ENCODE results near the gene AK9.

AK9 gene

DNA sequence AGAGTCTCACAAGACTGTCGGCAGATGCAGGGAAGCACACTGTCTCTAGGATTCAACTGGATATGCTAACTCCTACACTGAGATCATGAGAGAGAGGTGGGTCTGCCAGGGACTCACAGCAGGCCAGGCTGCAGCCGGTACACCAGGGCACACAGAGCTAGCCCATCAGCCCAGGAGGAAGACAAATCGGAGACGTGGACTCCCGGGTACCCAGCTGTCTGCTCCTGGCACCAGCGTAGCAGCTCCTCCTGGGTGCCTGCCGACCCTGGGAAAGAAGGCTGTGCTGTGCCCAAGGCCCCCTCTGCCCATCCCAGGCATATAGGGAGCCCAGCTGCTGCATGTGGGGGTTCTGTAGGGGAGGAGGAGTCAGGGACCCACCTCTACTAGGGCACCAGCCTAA lies 242.4 kb downstream of the AK9 start:
- H3K4me3 ChIP-seq: no peak overlapping the region
- in situ Hi-C loops (cut with MboI; ENCODE audit: low sequenced_read_pairs): no loop called here
- H3K27me3 ChIP-seq (ENCODE audit: low read depth): no peaks in the 10 kb centered on the region
- no peaks in the 10 kb centered on the region for H3K9me3 ChIP-seq
- no peaks in the 10 kb centered on the region for H3K4me1 ChIP-seq
- peaks cover 24% of the 10 kb centered on the region for H3K36me3 ChIP-seq (replicated peaks)
- no peak for DNase-seq (ENCODE audit: low spot score in 2 of 2)

- H3K9me3 ChIP-seq: no peaks in the 10 kb centered on the region
- H3K4me3 ChIP-seq: no peak overlapping the region
- H3K36me3 ChIP-seq (replicated peaks): peaks cover 30% of the 10 kb centered on the region
- in situ Hi-C loops (cut with MboI; ENCODE audit: low sequenced_read_pairs): no loop called here
- no peaks in the 10 kb centered on the region for H3K27me3 ChIP-seq (ENCODE audit: low read depth)
- DNase-seq (ENCODE audit: low spot score in 2 of 2): peak in 1 of 2 experiments; percentile 35
- no peaks in the 10 kb centered on the region for H3K4me1 ChIP-seq
These were observed 243.0 kb downstream of the AK9 start for GRCh38 chr6:109447878-109448555.

- no peak overlapping the region for H3K4me3 ChIP-seq
- H3K9me3 ChIP-seq: no peaks in the 10 kb centered on the region
- in situ Hi-C loops (cut with MboI; ENCODE audit: low sequenced_read_pairs): no loop called here
- no peaks in the 10 kb centered on the region for H3K27me3 ChIP-seq (ENCODE audit: low read depth)
- no peak for DNase-seq (ENCODE audit: low spot score in 2 of 2)
- H3K36me3 ChIP-seq (replicated peaks): peaks cover 37% of the 10 kb centered on the region
- H3K4me1 ChIP-seq: no peaks in the 10 kb centered on the region
These were observed 243.9 kb downstream of the AK9 start for GRCh38 chr6:109447087-109447486.

DNA sequence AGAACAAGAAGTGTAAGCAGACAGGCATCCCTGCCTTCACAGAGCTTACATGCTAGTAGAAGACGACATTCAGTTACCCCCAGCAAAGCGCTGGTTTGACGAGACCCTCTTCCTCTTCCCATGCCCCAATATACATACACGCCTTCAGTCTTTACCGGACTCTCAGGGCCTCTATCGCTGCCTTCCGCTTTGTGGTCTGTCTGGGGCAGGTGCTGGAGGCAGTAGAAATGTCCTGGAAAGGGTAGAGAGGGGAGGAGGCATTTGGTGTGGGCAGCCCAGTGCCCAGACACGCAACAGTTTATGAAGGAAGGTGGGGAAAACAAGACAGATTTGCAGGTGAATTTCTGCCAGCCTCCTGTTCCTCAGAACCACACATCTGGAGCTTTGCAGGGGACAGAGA lies 244.5 kb downstream of the AK9 start:
- Histone ChIP-seq H3K9me3 (no peaks in the 10 kb centered on the region), H3K4me3 (no peak overlapping the region), H3K36me3 (replicated peaks) (peaks cover 41% of the 10 kb centered on the region), H3K27me3 (ENCODE audit: low read depth) (no peaks in the 10 kb centered on the region), H3K4me1 (peaks cover 4% of the 10 kb centered on the region)
- DNase-seq (ENCODE audit: low spot score in 2 of 2): no peak
- in situ Hi-C loops (cut with MboI; ENCODE audit: low sequenced_read_pairs): no loop called here

- H3K36me3 ChIP-seq (replicated peaks): peaks cover 41% of the 10 kb centered on the region
- DNase-seq (ENCODE audit: low spot score in 2 of 2): no peak
These were observed 244.9 kb downstream of the AK9 start for GRCh38 chr6:109446072-109446471.

DNA sequence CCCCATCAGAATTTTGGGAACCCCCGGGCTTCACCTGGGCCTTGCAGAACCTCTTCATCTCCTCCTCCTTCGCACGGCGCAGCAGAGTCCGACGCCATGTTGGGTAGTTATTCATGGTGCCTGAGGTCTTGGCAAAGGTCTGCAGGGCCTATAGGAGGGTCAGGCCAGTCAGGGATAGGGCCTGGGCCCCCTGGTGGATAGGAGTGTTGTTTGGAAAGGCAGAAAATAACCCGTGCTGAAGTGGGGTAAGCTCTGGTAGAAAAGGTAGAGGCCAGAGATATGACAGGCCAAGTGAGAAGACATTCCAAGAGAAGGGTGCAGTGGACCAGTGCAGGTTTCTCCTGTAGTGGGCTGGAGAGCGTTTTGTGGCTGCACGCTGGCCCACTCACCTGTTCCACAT lies 245.6 kb downstream of the AK9 start:
- in situ Hi-C loops (cut with MboI; ENCODE audit: low sequenced_read_pairs): no loop called here
- Histone ChIP-seq H3K4me1 (peaks cover 7% of the 10 kb centered on the region), H3K4me3 (no peak overlapping the region), H3K36me3 (replicated peaks) (peaks cover 41% of the 10 kb centered on the region), H3K27me3 (ENCODE audit: low read depth) (no peaks in the 10 kb centered on the region), H3K9me3 (no peaks in the 10 kb centered on the region)
- no peak for DNase-seq (ENCODE audit: low spot score in 2 of 2)

More at GRCh38 chr6:109446072-109446471, 244.9 kb downstream of the AK9 start:
- in situ Hi-C loops (cut with MboI; ENCODE audit: low sequenced_read_pairs): no loop called here
- Histone ChIP-seq H3K4me1 (peaks cover 7% of the 10 kb centered on the region), H3K9me3 (no peaks in the 10 kb centered on the region), H3K4me3 (no peak overlapping the region), H3K27me3 (ENCODE audit: low read depth) (no peaks in the 10 kb centered on the region)

DNA sequence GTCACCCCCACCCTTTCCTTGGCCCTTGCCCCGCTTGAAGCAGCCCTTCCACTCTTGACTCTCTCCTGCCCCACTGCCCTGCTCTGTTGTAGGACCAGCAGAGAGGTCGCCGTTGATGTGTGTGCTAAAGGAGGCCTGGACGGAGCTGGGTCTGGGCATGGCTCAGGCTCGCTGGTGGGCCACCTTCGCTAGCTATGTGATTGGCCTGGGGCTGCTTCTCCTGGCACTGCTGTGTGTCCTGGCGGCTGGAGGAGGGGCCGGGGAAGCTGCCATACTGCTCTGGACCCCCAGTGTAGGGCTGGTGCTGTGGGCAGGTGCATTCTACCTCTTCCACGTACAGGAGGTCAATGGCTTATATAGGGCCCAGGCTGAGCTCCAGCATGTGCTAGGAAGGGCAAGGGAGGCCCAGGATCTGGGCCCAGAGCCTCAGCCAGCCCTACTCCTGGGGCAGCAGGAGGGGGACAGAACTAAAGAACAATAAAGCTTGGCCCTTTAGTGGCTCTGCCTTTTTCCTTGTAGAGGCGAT lies 247.5 kb downstream of the AK9 start:
- peaks cover 41% of the 10 kb centered on the region for H3K36me3 ChIP-seq (replicated peaks)
- in situ Hi-C loops (cut with MboI; ENCODE audit: low sequenced_read_pairs): no loop called here
- no peak overlapping the region for H3K4me3 ChIP-seq
- H3K27me3 ChIP-seq (ENCODE audit: low read depth): no peaks in the 10 kb centered on the region
- DNase-seq (ENCODE audit: low spot score in 2 of 2): no peak
- H3K4me1 ChIP-seq: peaks cover 12% of the 10 kb centered on the region
- H3K9me3 ChIP-seq: no peaks in the 10 kb centered on the region

All from HAP-1 (cell line).